Measurements from ENCODE around the gene UCP2. TPM values are rescaled to one million over a fixed set of nuclear protein-coding genes. Genes with fewer than 3 reads are reported as not detected.
A peak's percentile ranks its signal among the peaks of the same experiment; 100 is the strongest.

Gene UCP2
- total and polyA plus RNA-seq, 9 of the 15 experiments (the other 6 are each of a cell fraction or from before 2014, with no cell fraction given): 19.2 to 216 (median 87.9) TPM

DNA sequence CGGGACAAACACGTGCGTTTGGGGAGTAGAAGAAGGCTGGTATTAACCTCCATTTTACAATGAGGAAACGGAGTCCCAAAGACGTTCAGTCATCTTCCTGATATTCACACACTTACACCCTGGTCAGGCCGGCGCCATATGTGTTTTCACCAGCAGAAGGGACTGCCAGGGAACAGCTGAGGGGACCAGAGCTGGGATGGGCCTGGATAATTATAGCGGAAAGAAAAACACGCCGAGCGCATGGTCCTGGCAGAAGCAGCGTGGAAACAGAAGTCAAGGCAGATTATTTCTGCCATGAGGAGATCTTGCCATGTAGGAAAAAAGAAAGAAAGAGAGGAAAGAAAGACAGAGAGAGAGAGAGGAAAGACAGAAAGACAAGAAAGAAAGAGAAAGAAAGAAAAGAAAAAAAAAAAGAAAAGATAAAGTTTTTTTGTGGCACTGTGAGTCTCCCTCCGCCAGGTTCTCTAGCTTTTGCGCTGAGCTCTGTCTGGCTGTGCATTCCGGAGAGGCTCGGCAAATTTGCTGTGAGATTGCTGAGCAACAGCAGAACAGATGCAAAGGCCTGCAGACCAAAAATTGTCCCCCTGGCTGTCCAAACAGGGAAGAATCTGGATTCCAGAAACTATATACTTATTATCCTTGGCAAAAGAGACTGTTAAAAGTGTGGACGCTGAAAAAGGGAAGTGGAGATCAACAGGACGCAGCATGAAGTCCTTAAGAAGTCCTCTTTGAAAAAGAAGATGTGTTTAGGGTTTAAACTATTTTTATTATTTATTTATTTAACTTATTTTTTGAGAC lies 1.3 kb upstream of the UCP2 start (continued):
- no peak for TF ChIP-seq RBM15 (IDR thresholded peaks at IDR 0.05; ENCODE audit: insufficient read depth, low read length)
- no peak for TF ChIP-seq IFI16 (CRISPR knock-in tag; IDR thresholded peaks at IDR 0.05)
- TF ChIP-seq, protein P1, sequence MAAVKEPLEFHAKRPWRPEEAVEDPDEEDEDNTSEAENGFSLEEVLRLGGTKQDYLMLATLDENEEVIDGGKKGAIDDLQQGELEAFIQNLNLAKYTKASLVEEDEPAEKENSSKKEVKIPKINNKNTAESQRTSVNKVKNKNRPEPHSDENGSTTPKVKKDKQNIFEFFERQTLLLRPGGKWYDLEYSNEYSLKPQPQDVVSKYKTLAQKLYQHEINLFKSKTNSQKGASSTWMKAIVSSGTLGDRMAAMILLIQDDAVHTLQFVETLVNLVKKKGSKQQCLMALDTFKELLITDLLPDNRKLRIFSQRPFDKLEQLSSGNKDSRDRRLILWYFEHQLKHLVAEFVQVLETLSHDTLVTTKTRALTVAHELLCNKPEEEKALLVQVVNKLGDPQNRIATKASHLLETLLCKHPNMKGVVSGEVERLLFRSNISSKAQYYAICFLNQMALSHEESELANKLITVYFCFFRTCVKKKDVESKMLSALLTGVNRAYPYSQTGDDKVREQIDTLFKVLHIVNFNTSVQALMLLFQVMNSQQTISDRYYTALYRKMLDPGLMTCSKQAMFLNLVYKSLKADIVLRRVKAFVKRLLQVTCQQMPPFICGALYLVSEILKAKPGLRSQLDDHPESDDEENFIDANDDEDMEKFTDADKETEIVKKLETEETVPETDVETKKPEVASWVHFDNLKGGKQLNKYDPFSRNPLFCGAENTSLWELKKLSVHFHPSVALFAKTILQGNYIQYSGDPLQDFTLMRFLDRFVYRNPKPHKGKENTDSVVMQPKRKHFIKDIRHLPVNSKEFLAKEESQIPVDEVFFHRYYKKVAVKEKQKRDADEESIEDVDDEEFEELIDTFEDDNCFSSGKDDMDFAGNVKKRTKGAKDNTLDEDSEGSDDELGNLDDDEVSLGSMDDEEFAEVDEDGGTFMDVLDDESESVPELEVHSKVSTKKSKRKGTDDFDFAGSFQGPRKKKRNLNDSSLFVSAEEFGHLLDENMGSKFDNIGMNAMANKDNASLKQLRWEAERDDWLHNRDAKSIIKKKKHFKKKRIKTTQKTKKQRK (IDR thresholded peaks at IDR 0.05; ENCODE audit: borderline replicate concordance, low read depth, low read length): no peak
- TF ChIP-seq ZNF212 (CRISPR knock-in tag; IDR thresholded peaks at IDR 0.05): no peak; the same call in 1 of the 2 replicates
- no peak for TF ChIP-seq PHF20 (IDR thresholded peaks at IDR 0.05; ENCODE audit: partially characterized antibody)
- TF ChIP-seq, protein P2, sequence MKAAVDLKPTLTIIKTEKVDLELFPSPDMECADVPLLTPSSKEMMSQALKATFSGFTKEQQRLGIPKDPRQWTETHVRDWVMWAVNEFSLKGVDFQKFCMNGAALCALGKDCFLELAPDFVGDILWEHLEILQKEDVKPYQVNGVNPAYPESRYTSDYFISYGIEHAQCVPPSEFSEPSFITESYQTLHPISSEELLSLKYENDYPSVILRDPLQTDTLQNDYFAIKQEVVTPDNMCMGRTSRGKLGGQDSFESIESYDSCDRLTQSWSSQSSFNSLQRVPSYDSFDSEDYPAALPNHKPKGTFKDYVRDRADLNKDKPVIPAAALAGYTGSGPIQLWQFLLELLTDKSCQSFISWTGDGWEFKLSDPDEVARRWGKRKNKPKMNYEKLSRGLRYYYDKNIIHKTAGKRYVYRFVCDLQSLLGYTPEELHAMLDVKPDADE (conservative IDR thresholded peaks at IDR 0.05; ENCODE audit: control insufficient read depth, low read depth, low read length): no peak
- no peak for TF ChIP-seq ELF1 (tag; IDR thresholded peaks at IDR 0.05)
- no peak for TF ChIP-seq ZNF507 (tag; conservative IDR thresholded peaks at IDR 0.05)
- TF ChIP-seq ETS2 (tag; IDR thresholded peaks at IDR 0.05; ENCODE audit: borderline replicate concordance, poor library complexity, severe bottlenecking): no peak
- TF ChIP-seq, protein P3, sequence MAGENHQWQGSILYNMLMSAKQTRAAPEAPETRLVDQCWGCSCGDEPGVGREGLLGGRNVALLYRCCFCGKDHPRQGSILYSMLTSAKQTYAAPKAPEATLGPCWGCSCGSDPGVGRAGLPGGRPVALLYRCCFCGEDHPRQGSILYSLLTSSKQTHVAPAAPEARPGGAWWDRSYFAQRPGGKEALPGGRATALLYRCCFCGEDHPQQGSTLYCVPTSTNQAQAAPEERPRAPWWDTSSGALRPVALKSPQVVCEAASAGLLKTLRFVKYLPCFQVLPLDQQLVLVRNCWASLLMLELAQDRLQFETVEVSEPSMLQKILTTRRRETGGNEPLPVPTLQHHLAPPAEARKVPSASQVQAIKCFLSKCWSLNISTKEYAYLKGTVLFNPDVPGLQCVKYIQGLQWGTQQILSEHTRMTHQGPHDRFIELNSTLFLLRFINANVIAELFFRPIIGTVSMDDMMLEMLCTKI (IDR thresholded peaks at IDR 0.05; ENCODE audit: partially characterized antibody): no peak
- TF ChIP-seq SMARCB1 (IDR thresholded peaks at IDR 0.05; ENCODE audit: insufficient read length, low read depth): no peak
- TF ChIP-seq TOE1 (IDR thresholded peaks at IDR 0.05; ENCODE audit: borderline replicate concordance): no peak
- no peak for TF ChIP-seq TOE1 (CRISPR knock-in tag; IDR thresholded peaks at IDR 0.05; ENCODE audit: borderline replicate concordance, low read depth)
- no peak for TF ChIP-seq SRSF3 (IDR thresholded peaks at IDR 0.05; ENCODE audit: insufficient read depth, low read length)
- TF ChIP-seq ZNF584 (CRISPR knock-in tag; IDR thresholded peaks at IDR 0.05; ENCODE audit: low read depth): no peak
- no peak for TF ChIP-seq SNRNP70 (optimal IDR thresholded peaks at IDR 0.05; ENCODE audit: low read depth, low read length)
- no peak for TF ChIP-seq SAFB (IDR thresholded peaks at IDR 0.05; ENCODE audit: borderline replicate concordance, low read depth, low read length)
- TF ChIP-seq SRSF7 (optimal IDR thresholded peaks at IDR 0.05; ENCODE audit: low read depth, low read length): no peak
- 0 out of 2 replicates have a peak, but pooled peaks have one; percentile 39 for TF ChIP-seq CEBPG (CRISPR knock-in tag; IDR thresholded peaks at IDR 0.05)
- no peak for TF ChIP-seq CEBPG (tag; conservative IDR thresholded peaks at IDR 0.05 in 1 of 2, IDR thresholded peaks at IDR 0.05 in 1 of 2)
- TF ChIP-seq POU5F1 (IDR thresholded peaks at IDR 0.05; ENCODE audit: borderline replicate concordance, low read depth, low read length, partially characterized antibody): no peak

Measured in K562 (cell line).